ENCODE results near the gene VPS13D.

VPS13D gene

GRCh38 chr1:12339811-12340543 is 110.1 kb downstream of the VPS13D start:
- no peak overlapping the region for H3K4me3 ChIP-seq (ENCODE audit: low read length)
- no peak for TF ChIP-seq CTCF (IDR thresholded peaks at IDR 0.05; ENCODE audit: insufficient read depth, low read depth, low read length, missing control alignments)
- DNase-seq (ENCODE audit: low read depth): no peak

- TF ChIP-seq CTCF (IDR thresholded peaks at IDR 0.05; ENCODE audit: insufficient read depth, low read depth, low read length, missing control alignments): no peak
- no peak overlapping the region for H3K4me3 ChIP-seq (ENCODE audit: low read length)
- DNase-seq (ENCODE audit: low read depth): no peak
Observed at GRCh38 chr1:12340544-12340930, 110.7 kb downstream of the VPS13D start.

GRCh38 chr1:12341667-12342066 is 111.8 kb downstream of the VPS13D start:
- TF ChIP-seq CTCF (IDR thresholded peaks at IDR 0.05; ENCODE audit: insufficient read depth, low read depth, low read length, missing control alignments): no peak
- DNase-seq (ENCODE audit: low read depth): no peak
- H3K4me3 ChIP-seq (ENCODE audit: low read length): no peak overlapping the region

- H3K4me3 ChIP-seq (ENCODE audit: low read length): no peak overlapping the region
- TF ChIP-seq CTCF (IDR thresholded peaks at IDR 0.05; ENCODE audit: insufficient read depth, low read depth, low read length, missing control alignments): no peak
- DNase-seq (ENCODE audit: low read depth): no peak
Observed at GRCh38 chr1:12342401-12343003, 112.7 kb downstream of the VPS13D start.

GRCh38 chr1:12343823-12344487 is 114.1 kb downstream of the VPS13D start:
- no peak overlapping the region for H3K4me3 ChIP-seq (ENCODE audit: low read length)
- no peak for TF ChIP-seq CTCF (IDR thresholded peaks at IDR 0.05; ENCODE audit: insufficient read depth, low read depth, low read length, missing control alignments)
- no peak for DNase-seq (ENCODE audit: low read depth)

- no peak overlapping the region for H3K4me3 ChIP-seq (ENCODE audit: low read length)
- no peak for DNase-seq (ENCODE audit: low read depth)
- TF ChIP-seq CTCF (IDR thresholded peaks at IDR 0.05; ENCODE audit: insufficient read depth, low read depth, low read length, missing control alignments): no peak
Observed at GRCh38 chr1:12344596-12345349, 114.9 kb downstream of the VPS13D start.
